Chondrocyte (in vitro differentiated cells): Measurements from ENCODE around the gene COL4A3. TPM values are rescaled to one million over a fixed set of nuclear protein-coding genes. Genes with fewer than 3 reads are reported as not detected.
A peak's percentile ranks its signal among the peaks of the same experiment; 100 is the strongest.

Experiments
- DNase-seq: peaks from one replicate; pipeline ENCODE4 v3.0.0; 2021; ENCODE audit warnings: mixed read lengths, low spot score
- H3K27ac Mint-ChIP-seq: one replicate; pipeline ENCODE4 v1.8.0; 2021; ENCODE audit warnings: mild to moderate bottlenecking, moderate library complexity, mixed read lengths; ENCODE audit not compliant: unreplicated experiment
- H3K27me3 Mint-ChIP-seq: 2 replicates; pipeline ENCODE4 v1.8.0; 2021; ENCODE audit warnings: low read depth, mixed read lengths
- H3K36me3 Mint-ChIP-seq: 2 replicates; pipeline ENCODE4 v1.8.0; 2021; ENCODE audit warnings: low read depth, mixed read lengths
- H3K4me1 Mint-ChIP-seq: 2 replicates; pipeline ENCODE4 v1.8.0; 2021; ENCODE audit warnings: low read depth, mild to moderate bottlenecking, mixed read lengths
- H3K4me3 Mint-ChIP-seq: one replicate; pipeline ENCODE4 v1.8.0; 2021; ENCODE audit warnings: mild to moderate bottlenecking, moderate library complexity, mixed read lengths; ENCODE audit not compliant: unreplicated experiment
- H3K9me3 Mint-ChIP-seq: 2 replicates; pipeline ENCODE4 v1.8.0; 2021; ENCODE audit warnings: low read depth, mixed read lengths
- total RNA-seq: library from RNA; stranded (reverse); gene quantifications from 3 replicates; pipeline ENCODE4 v1.2.1, GENCODE V29; 2021
- TF ChIP-seq, protein P1 (sequence below): fragments of 200-600 bp; sonication (generic); IDR thresholded peaks from 2 replicates; pipeline ENCODE4 v1.5.0; 2021; ENCODE audit warnings: antibody characterized with exemption, mild to moderate bottlenecking, moderate library complexity

The COL4A3 gene
- total RNA-seq, 1 donor from 2014 or later, result 1.2 TPM

DNA sequence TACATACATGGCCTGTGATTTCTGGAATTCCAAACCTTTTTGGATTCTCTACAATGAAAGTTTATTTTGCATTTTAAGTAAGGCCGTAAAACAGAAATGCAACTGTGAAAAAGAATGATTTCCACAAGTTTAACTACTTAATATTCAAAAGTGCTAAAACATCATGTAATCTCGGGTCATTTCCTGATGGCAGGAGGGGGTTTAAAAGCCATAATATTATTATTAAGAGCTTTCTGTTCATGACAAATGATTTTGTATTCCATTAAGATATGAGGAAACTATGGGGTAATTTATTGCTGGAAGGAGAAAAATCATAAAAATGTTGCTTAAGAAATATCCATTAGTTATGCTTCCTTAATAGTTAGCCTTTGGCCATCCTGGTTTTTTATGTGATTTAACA is 65.7 kb downstream of the COL4A3 start:
- Mint-ChIP-seq H3K36me3 (no peaks in the 10 kb centered on the region), H3K4me1 (peaks cover 17% of the 10 kb centered on the region), H3K27ac (no peak overlapping the region), H3K9me3 (peaks cover 8% of the 10 kb centered on the region), H3K27me3 (peaks cover 3% of the 10 kb centered on the region), H3K4me3 (no peak overlapping the region)
- TF ChIP-seq, protein P1, sequence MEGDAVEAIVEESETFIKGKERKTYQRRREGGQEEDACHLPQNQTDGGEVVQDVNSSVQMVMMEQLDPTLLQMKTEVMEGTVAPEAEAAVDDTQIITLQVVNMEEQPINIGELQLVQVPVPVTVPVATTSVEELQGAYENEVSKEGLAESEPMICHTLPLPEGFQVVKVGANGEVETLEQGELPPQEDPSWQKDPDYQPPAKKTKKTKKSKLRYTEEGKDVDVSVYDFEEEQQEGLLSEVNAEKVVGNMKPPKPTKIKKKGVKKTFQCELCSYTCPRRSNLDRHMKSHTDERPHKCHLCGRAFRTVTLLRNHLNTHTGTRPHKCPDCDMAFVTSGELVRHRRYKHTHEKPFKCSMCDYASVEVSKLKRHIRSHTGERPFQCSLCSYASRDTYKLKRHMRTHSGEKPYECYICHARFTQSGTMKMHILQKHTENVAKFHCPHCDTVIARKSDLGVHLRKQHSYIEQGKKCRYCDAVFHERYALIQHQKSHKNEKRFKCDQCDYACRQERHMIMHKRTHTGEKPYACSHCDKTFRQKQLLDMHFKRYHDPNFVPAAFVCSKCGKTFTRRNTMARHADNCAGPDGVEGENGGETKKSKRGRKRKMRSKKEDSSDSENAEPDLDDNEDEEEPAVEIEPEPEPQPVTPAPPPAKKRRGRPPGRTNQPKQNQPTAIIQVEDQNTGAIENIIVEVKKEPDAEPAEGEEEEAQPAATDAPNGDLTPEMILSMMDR, result no peak
- no peak for DNase-seq

DNA sequence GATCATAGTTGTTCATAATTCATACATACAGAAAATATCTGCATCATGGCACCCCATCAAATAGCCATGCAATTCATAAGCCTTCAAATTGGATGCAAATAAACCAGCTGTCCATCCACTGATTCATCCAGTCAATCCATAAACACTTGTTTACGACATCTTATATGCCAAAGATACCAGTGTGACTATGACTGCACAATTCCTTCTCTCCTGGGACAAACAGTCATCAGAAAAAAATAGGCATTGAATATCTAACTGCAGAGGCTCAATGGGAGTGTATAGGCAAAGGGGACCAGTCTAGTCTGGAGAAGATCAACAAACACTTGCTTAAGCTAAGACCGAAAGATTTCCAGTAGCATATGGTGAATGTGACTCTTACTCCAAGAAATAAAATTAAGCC is 70.0 kb downstream of the COL4A3 start:
- H3K27ac Mint-ChIP-seq, result no peak overlapping the region
- peaks cover 4% of the 10 kb centered on the region for H3K4me1 Mint-ChIP-seq
- H3K27me3 Mint-ChIP-seq, result peaks cover 5% of the 10 kb centered on the region
- no peak for DNase-seq
- no peak overlapping the region for H3K4me3 Mint-ChIP-seq
- H3K36me3 Mint-ChIP-seq, result no peaks in the 10 kb centered on the region
- TF ChIP-seq, protein P1, result no peak
- peaks cover 8% of the 10 kb centered on the region for H3K9me3 Mint-ChIP-seq

DNA sequence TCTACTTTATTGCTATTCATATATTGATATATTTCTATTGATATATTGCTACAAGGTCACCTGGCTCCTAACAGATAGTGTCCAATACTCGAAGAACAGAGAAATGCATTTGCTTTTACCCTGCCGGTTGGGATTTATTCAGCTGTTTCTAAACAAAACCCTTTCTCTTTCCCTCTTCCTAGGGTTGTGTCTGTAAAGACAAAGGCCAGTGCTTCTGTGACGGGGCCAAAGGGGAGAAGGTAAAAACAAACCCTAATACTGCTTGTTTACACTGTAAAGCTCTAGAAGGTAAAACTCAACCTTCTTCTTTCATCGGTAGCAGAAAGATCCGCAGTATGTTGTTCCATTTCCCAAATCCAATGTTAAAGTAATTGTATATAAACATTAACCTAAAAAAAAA is 73.4 kb downstream of the COL4A3 start:
- Mint-ChIP-seq H3K4me3 (no peak overlapping the region), H3K9me3 (no peaks in the 10 kb centered on the region), H3K36me3 (no peaks in the 10 kb centered on the region), H3K27ac (no peak overlapping the region), H3K4me1 (peaks cover 4% of the 10 kb centered on the region), H3K27me3 (peaks cover 16% of the 10 kb centered on the region)
- TF ChIP-seq, protein P1, result no peak
- DNase-seq, result no peak

DNA sequence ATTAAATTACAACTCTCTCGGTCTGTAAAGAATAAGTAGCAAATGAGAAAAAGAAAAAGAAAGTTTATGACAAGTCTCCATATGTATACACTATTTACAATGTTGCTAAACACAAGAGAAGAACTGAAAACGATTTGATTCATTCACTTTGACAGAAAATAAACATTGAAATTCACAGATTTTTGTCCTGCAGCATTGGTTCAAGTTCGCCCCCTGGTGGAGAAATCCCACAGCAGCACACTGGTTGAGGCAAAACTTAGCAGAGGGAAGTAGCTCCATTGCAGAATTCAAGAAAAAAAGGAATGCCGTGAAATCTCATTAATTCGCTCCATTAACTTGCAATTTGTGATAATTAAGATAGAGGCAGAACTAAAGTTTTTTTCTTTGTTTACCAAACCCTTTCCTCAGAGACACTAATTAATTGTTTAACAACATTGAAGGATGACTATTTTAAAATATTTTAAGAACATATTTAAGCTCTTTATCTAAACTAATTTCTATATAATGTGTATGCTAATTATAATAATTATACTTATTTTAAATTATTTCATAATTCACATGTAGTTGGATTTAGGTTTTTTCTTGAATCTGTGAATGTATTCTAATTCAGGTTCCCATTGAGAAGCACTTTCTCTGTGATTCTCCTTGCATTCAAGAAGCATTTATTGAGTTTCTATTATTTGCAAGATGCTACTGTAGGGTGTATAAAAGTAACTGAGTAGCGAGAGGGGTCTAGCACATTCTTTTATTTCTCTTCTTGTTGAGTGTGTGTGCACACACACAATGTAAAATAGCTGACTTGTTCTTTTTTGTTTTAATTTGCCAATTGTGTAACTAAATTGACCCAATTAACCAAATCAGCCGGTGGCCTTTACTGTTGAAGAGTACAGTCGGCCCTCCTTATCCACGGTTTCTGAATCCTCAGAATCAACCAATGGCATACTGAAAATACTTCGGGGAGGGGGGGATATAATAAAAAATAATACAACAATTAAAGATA is 74.1 kb downstream of the COL4A3 start:
- peaks cover 4% of the 10 kb centered on the region for H3K4me1 Mint-ChIP-seq
- no peak overlapping the region for H3K27ac Mint-ChIP-seq
- no peaks in the 10 kb centered on the region for H3K36me3 Mint-ChIP-seq
- no peak for DNase-seq
- TF ChIP-seq, protein P1, result peak; percentile 99
- H3K27me3 Mint-ChIP-seq, result peaks cover 16% of the 10 kb centered on the region
- no peak overlapping the region for H3K4me3 Mint-ChIP-seq
- no peaks in the 10 kb centered on the region for H3K9me3 Mint-ChIP-seq

DNA sequence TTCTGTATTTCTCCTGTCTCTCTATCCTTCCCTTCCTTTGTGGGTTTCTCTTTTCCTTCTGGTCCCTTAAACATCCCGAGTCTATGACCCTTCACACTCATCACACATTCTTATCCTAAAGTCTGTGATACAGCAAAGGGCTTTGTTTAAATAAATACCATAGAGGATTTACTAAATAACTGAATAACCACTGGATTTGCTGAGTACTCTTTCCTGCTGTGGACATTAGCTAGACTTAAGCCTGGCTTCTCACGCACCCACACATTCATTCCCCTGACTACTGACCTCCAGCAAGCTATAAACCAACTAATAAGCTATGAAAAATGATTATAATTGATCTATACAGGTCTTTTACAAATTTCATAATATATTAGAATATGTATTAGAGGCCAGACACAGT is 76.6 kb downstream of the COL4A3 start:
- Mint-ChIP-seq H3K27me3 (peaks cover 13% of the 10 kb centered on the region), H3K27ac (no peak overlapping the region), H3K9me3 (no peaks in the 10 kb centered on the region), H3K4me3 (no peak overlapping the region), H3K36me3 (no peaks in the 10 kb centered on the region), H3K4me1 (peaks cover 4% of the 10 kb centered on the region)
- no peak for DNase-seq
- TF ChIP-seq, protein P1, result no peak
